Measurements from ENCODE around the gene RAD52. TPM values are rescaled to one million over a fixed set of nuclear protein-coding genes. Genes with fewer than 3 reads are reported as not detected.

Gene RAD52
- total RNA-seq, 1 experiment from 2014 or later: 27.9 TPM

DNA sequence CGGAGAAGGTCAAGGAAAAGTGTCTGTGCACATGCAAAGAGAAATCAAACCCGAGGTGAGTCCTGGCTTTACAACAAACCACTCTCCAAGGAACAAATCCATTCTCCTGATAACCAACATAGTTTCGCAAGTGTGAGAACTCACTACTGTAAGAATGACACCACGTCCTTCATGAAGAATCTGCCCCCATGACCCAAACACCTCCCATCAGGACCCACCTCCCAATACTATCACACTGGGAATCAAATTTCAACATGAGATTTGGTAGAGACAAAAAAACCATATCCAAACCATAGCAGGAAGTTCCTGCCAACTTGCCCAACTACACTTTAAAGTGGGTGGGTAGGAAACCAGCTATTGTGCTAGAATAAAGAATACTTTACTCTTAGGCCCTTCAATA lies 39.2 kb upstream of the RAD52 start:
- intact Hi-C loops (cut with micrococcal nuclease): no loop called here
- Mint-ChIP-seq H3K4me1 (ENCODE audit: insufficient read depth, unreplicated experiment) (peaks cover 29% of the 10 kb centered on the region), H3K9me3 (ENCODE audit: unreplicated experiment) (no peaks in the 10 kb centered on the region), H3K36me3 (ENCODE audit: insufficient read depth, unreplicated experiment) (peaks cover 36% of the 10 kb centered on the region), H3K4me3 (ENCODE audit: unreplicated experiment) (peak overlapping the region; percentile 99), H3K27me3 (ENCODE audit: insufficient read depth, unreplicated experiment) (no peaks in the 10 kb centered on the region), H3K27ac (ENCODE audit: low read depth, unreplicated experiment) (peak overlapping the region; percentile 56)
- no TSS peak for BruUV-seq (replicated peaks)
- DNase-seq (ENCODE audit: unreplicated experiment): peak; percentile 11
- ChIA-PET CTCF (no interaction called here), POLR2A (interaction anchor here (0.7 to 0.8 kb wide), 3 partner anchors 35 to 802 kb away, joined by 3 to 4 read pairs (median 3); no protein-coding TSS in a partner anchor)
- TF ChIP-seq, protein P1, sequence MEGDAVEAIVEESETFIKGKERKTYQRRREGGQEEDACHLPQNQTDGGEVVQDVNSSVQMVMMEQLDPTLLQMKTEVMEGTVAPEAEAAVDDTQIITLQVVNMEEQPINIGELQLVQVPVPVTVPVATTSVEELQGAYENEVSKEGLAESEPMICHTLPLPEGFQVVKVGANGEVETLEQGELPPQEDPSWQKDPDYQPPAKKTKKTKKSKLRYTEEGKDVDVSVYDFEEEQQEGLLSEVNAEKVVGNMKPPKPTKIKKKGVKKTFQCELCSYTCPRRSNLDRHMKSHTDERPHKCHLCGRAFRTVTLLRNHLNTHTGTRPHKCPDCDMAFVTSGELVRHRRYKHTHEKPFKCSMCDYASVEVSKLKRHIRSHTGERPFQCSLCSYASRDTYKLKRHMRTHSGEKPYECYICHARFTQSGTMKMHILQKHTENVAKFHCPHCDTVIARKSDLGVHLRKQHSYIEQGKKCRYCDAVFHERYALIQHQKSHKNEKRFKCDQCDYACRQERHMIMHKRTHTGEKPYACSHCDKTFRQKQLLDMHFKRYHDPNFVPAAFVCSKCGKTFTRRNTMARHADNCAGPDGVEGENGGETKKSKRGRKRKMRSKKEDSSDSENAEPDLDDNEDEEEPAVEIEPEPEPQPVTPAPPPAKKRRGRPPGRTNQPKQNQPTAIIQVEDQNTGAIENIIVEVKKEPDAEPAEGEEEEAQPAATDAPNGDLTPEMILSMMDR (IDR thresholded peaks at IDR 0.05; ENCODE audit: unreplicated experiment): no peak

GRCh38 chr12:981961-982360 lies 32.5 kb upstream of the RAD52 start:
- ChIA-PET POLR2A (interaction anchor here (0.6 to 1.9 kb wide), 5 partner anchors 11 to 59 kb away, joined by 3 to 5 read pairs (median 3); partner anchors contain the start of gene RAD52), CTCF (interaction anchor here (1.2 kb wide), 1 partner anchor 8 kb away, joined by 3 read pairs; no protein-coding TSS in a partner anchor)
- intact Hi-C loops (cut with micrococcal nuclease): no loop called here
- TF ChIP-seq, protein P1 (IDR thresholded peaks at IDR 0.05; ENCODE audit: unreplicated experiment): no peak
- BruUV-seq (replicated peaks): no TSS peak
- DNase-seq (ENCODE audit: unreplicated experiment): no peak
- Mint-ChIP-seq H3K27me3 (ENCODE audit: insufficient read depth, unreplicated experiment) (no peaks in the 10 kb centered on the region), H3K9me3 (ENCODE audit: unreplicated experiment) (no peaks in the 10 kb centered on the region), H3K27ac (ENCODE audit: low read depth, unreplicated experiment) (no peak overlapping the region), H3K4me1 (ENCODE audit: insufficient read depth, unreplicated experiment) (peaks cover 13% of the 10 kb centered on the region), H3K4me3 (ENCODE audit: unreplicated experiment) (no peak overlapping the region), H3K36me3 (ENCODE audit: insufficient read depth, unreplicated experiment) (peaks cover 19% of the 10 kb centered on the region)

GRCh38 chr12:981176-981828 lies 31.8 kb upstream of the RAD52 start:
- ChIA-PET POLR2A (interaction anchor here (0.6 to 1.9 kb wide), 6 partner anchors 11 to 510 kb away, joined by 3 to 5 read pairs (median 3); no protein-coding TSS in a partner anchor), CTCF (interaction anchor here (0.6 to 1.2 kb wide), 4 partner anchors 8 to 166 kb away, joined by 3 to 5 read pairs (median 4); no protein-coding TSS in a partner anchor)
- Mint-ChIP-seq H3K27ac (ENCODE audit: low read depth, unreplicated experiment) (no peak overlapping the region), H3K9me3 (ENCODE audit: unreplicated experiment) (no peaks in the 10 kb centered on the region), H3K36me3 (ENCODE audit: insufficient read depth, unreplicated experiment) (peaks cover 13% of the 10 kb centered on the region), H3K27me3 (ENCODE audit: insufficient read depth, unreplicated experiment) (no peaks in the 10 kb centered on the region), H3K4me3 (ENCODE audit: unreplicated experiment) (no peak overlapping the region), H3K4me1 (ENCODE audit: insufficient read depth, unreplicated experiment) (peaks cover 13% of the 10 kb centered on the region)
- intact Hi-C loops (cut with micrococcal nuclease): no loop called here
- TF ChIP-seq, protein P1 (IDR thresholded peaks at IDR 0.05; ENCODE audit: unreplicated experiment): no peak
- peak; percentile 45 for DNase-seq (ENCODE audit: unreplicated experiment)
- no TSS peak for BruUV-seq (replicated peaks)

GRCh38 chr12:979349-979748 lies 29.9 kb upstream of the RAD52 start:
- no peak overlapping the region for H3K4me3 Mint-ChIP-seq (ENCODE audit: unreplicated experiment)
- POLR2A ChIA-PET: interaction anchor here (0.7 to 1.2 kb wide), 3 partner anchors 11 to 30 kb away, joined by 3 to 4 read pairs (median 3); partner anchors contain the start of gene RAD52
- CTCF ChIA-PET: interaction anchor here (0.7 kb wide), 1 partner anchor 224 kb away, joined by 4 read pairs; no protein-coding TSS in a partner anchor
- no peak overlapping the region for H3K27ac Mint-ChIP-seq (ENCODE audit: low read depth, unreplicated experiment)
- DNase-seq (ENCODE audit: unreplicated experiment): no peak
- no peaks in the 10 kb centered on the region for H3K9me3 Mint-ChIP-seq (ENCODE audit: unreplicated experiment)
- H3K4me1 Mint-ChIP-seq (ENCODE audit: insufficient read depth, unreplicated experiment): peaks cover 13% of the 10 kb centered on the region
- intact Hi-C loops (cut with micrococcal nuclease): no loop called here
- TF ChIP-seq, protein P1 (IDR thresholded peaks at IDR 0.05; ENCODE audit: unreplicated experiment): no peak
- no peaks in the 10 kb centered on the region for H3K27me3 Mint-ChIP-seq (ENCODE audit: insufficient read depth, unreplicated experiment)
- BruUV-seq (replicated peaks): no TSS peak
- H3K36me3 Mint-ChIP-seq (ENCODE audit: insufficient read depth, unreplicated experiment): peaks cover 1% of the 10 kb centered on the region

All from MCF 10A (cell line).